ENCODE data around the gene XXYLT1. TPM values are rescaled to one million over a fixed set of nuclear protein-coding genes. Genes with fewer than 3 reads are reported as not detected.
"Not testable (repeated sequence)": the region's sequence is repeated elsewhere in the genome, so short reads cannot be mapped to it uniquely, and the experiment has no call there.

Gene XXYLT1
- polyA plus RNA-seq, 2 of the 4 experiments (the other 2 are of a cell fraction): 11.9 to 12.0 TPM

- TF ChIP-seq BCL3 (IDR thresholded peaks at IDR 0.05) (no peak), CBX2 (IDR thresholded peaks at IDR 0.05; ENCODE audit: borderline replicate concordance, low read depth) (no peak), RAD21 (conservative IDR thresholded peaks at IDR 0.05 in 1 of 2, IDR thresholded peaks at IDR 0.05 in 1 of 2) (no peak), ELK1 (IDR thresholded peaks at IDR 0.05; ENCODE audit: low read depth, low read length) (no peak), HOXA7 (CRISPR knock-in tag; IDR thresholded peaks at IDR 0.05) (no peak), ATOH8 (CRISPR knock-in tag; IDR thresholded peaks at IDR 0.05; ENCODE audit: low read depth) (no peak), RCOR1 (IDR thresholded peaks at IDR 0.05; ENCODE audit: low read depth, low read length) (no peak)
- no peak for FAIRE-seq
- no peak overlapping the region for H3K4me2 ChIP-seq
- H3K4me3 ChIP-seq: no peak overlapping the region
- POLR2A ChIA-PET: no interaction called here
- no peaks in the 10 kb centered on the region for H3K9me3 ChIP-seq
- peaks cover 17% of the 10 kb centered on the region for H3K4me1 ChIP-seq
- no peak for ATAC-seq
- CTCF ChIA-PET: interaction anchor here (2.0 kb wide), 1 partner anchor 69 kb away, joined by 6 read pairs; no protein-coding TSS in a partner anchor
- WGBS (ENCODE audit: missing lambda C conversion rate): 63% methylated on average over 5 of the region's 5 CpGs
- H3K27ac ChIP-seq: no peak overlapping the region
- DNase-seq (ENCODE audit: low read depth in 1 of 2, low spot score in 1 of 2): no peak
These were observed 232.8 kb downstream of the XXYLT1 start for GRCh38 chr3:195038161-195038560.

- H3K9me3 ChIP-seq; H3K27ac ChIP-seq; DNase-seq (ENCODE audit: low read depth in 1 of 2, low spot score in 1 of 2); POLR2A ChIA-PET; CTCF ChIA-PET; ATAC-seq; H3K4me2 ChIP-seq; FAIRE-seq; H3K4me3 ChIP-seq: not testable (repeated sequence)
- WGBS (ENCODE audit: missing lambda C conversion rate): 67% methylated on average over 3 of the region's 3 CpGs
- H3K4me1 ChIP-seq: peaks cover 18% of the 10 kb centered on the region
These were observed 233.4 kb downstream of the XXYLT1 start for GRCh38 chr3:195037586-195037985.

GRCh38 chr3:195036974-195037373 is 234.0 kb downstream of the XXYLT1 start:
- no peak for FAIRE-seq
- WGBS (ENCODE audit: missing lambda C conversion rate): 93% methylated on average over 5 of the region's 5 CpGs
- H3K27ac ChIP-seq: no peak overlapping the region

More at GRCh38 chr3:195036974-195037373, 234.0 kb downstream of the XXYLT1 start:
- H3K4me3 ChIP-seq: no peak overlapping the region
- H3K4me2 ChIP-seq: no peak overlapping the region
- DNase-seq (ENCODE audit: low read depth in 1 of 2, low spot score in 1 of 2): no peak
- TF ChIP-seq USF2 (IDR thresholded peaks at IDR 0.05) (no peak), CHD2 (IDR thresholded peaks at IDR 0.05; ENCODE audit: low read length, partially characterized antibody) (no peak), CBX2 (IDR thresholded peaks at IDR 0.05; ENCODE audit: borderline replicate concordance, low read depth) (no peak), BHLHE40 (IDR thresholded peaks at IDR 0.05; ENCODE audit: low read depth, low read length) (no peak), NR3C1 (IDR thresholded peaks at IDR 0.05) (no peak), MAX (IDR thresholded peaks at IDR 0.05) (no peak), EHMT2 (IDR thresholded peaks at IDR 0.05; ENCODE audit: low read depth) (no peak), EP300 (IDR thresholded peaks at IDR 0.05) (no peak), MAFK (IDR thresholded peaks at IDR 0.05; ENCODE audit: partially characterized antibody) (no peak), EHF (CRISPR knock-in tag; IDR thresholded peaks at IDR 0.05) (no peak), HOXB5 (CRISPR knock-in tag; IDR thresholded peaks at IDR 0.05) (no peak), KDM5A (IDR thresholded peaks at IDR 0.05) (no peak), HES2 (IDR thresholded peaks at IDR 0.05) (no peak), MYC (IDR thresholded peaks at IDR 0.05; ENCODE audit: borderline replicate concordance, low read length) (no peak)
- POLR2A ChIA-PET: no interaction called here
- ATAC-seq: no peak
- H3K4me1 ChIP-seq: peaks cover 18% of the 10 kb centered on the region
- CTCF ChIA-PET: no interaction called here
- H3K9me3 ChIP-seq: no peaks in the 10 kb centered on the region

All from A549 (cell line).